ENCODE measurements around the gene RAI1.

GRCh38 chr17:17843096-17843495 lies 161.8 kb downstream of the RAI1 start:
- no peak for TF ChIP-seq POLR2A (IDR thresholded peaks at IDR 0.05)
- TF ChIP-seq, protein P1, sequence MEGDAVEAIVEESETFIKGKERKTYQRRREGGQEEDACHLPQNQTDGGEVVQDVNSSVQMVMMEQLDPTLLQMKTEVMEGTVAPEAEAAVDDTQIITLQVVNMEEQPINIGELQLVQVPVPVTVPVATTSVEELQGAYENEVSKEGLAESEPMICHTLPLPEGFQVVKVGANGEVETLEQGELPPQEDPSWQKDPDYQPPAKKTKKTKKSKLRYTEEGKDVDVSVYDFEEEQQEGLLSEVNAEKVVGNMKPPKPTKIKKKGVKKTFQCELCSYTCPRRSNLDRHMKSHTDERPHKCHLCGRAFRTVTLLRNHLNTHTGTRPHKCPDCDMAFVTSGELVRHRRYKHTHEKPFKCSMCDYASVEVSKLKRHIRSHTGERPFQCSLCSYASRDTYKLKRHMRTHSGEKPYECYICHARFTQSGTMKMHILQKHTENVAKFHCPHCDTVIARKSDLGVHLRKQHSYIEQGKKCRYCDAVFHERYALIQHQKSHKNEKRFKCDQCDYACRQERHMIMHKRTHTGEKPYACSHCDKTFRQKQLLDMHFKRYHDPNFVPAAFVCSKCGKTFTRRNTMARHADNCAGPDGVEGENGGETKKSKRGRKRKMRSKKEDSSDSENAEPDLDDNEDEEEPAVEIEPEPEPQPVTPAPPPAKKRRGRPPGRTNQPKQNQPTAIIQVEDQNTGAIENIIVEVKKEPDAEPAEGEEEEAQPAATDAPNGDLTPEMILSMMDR (IDR thresholded peaks at IDR 0.05), result no peak

All from adrenal gland (tissue), 5 donors.